22Rv1 (cell line): ENCODE measurements around the gene OR4E2.
"Not testable (repeated sequence)": the region's sequence is repeated elsewhere in the genome, so short reads cannot be mapped to it uniquely, and the experiment has no call there.

Experiments
- H3K27ac ChIP-seq: fragments of 450-650 bp; 2 replicates; pipeline ENCODE4 v1.5.1; 2017
- CTCF ChIP-seq: fragments of 450-650 bp; IDR thresholded peaks from 2 replicates; pipeline ENCODE4 v1.5.1; 2017; ENCODE audit warnings: mild to moderate bottlenecking
- ZFX ChIP-seq: fragments of 450-650 bp; IDR thresholded peaks from 2 replicates; pipeline ENCODE4 v1.6.1; 2017; ENCODE audit warnings: antibody characterized with exemption, borderline replicate concordance

Gene OR4E2

GRCh38 chr14:21653331-21653885 lies at the start of gene OR4E2:
Gene OR4E2 (plus strand): TSS chr14:21653835. CDS start chr14:21665083, 11,248 bp downstream.
- TF ChIP-seq ZFX (no peak), CTCF (no peak)
- H3K27ac ChIP-seq, result no peak within 1 kb of the TSS

GRCh38 chr14:21612324-21612723 lies 41.3 kb upstream of the OR4E2 start:
- TF ChIP-seq CTCF, result no peak
- TF ChIP-seq ZFX, result no peak

GRCh38 chr14:21614240-21614639 lies 39.4 kb upstream of the OR4E2 start:
- H3K27ac ChIP-seq, result no peak overlapping the region
- TF ChIP-seq ZFX (no peak), CTCF (no peak)

More at GRCh38 chr14:21612324-21612723, 41.3 kb upstream of the OR4E2 start:
- H3K27ac ChIP-seq, result no peak overlapping the region

- no peak overlapping the region for H3K27ac ChIP-seq
- no peak for TF ChIP-seq CTCF
- no peak for TF ChIP-seq ZFX
Observed at GRCh38 chr14:21617614-21618013, 36.0 kb upstream of the OR4E2 start.

GRCh38 chr14:21626491-21627230 lies 27.0 kb upstream of the OR4E2 start:
- no peak overlapping the region for H3K27ac ChIP-seq
- TF ChIP-seq ZFX (no peak), CTCF (no peak)

- not testable (repeated sequence) for H3K27ac ChIP-seq
Observed at GRCh38 chr14:21630503-21630902, 23.1 kb upstream of the OR4E2 start.

- H3K27ac ChIP-seq, result no peak overlapping the region
- TF ChIP-seq ZFX (no peak), CTCF (no peak)
Observed at GRCh38 chr14:21631084-21631483, 22.6 kb upstream of the OR4E2 start.
